NOMO-1 treated with DMSO at 0.1 percent for 48 hours (cell line): ENCODE results near the gene ABCC11.
"Not testable (repeated sequence)": the region's sequence is repeated elsewhere in the genome, so short reads cannot be mapped to it uniquely, and the experiment has no call there.

ENCODE experiments used
- DNase-seq: peaks from one replicate; lab custom pipeline; 2025; ENCODE audit not compliant: unreplicated experiment; lab: John Stamatoyannopoulos, UW

The ABCC11 gene

GRCh38 chr16:48203974-48204824 is 43.1 kb downstream of the ABCC11 start:
- DNase-seq: no peak

GRCh38 chr16:48201515-48202201 is 45.7 kb downstream of the ABCC11 start:
- DNase-seq: peak; percentile 2

GRCh38 chr16:48197294-48197693 is 50.0 kb downstream of the ABCC11 start:
- DNase-seq: peak; percentile 87

- DNase-seq: no peak
These were observed 52.3 kb downstream of the ABCC11 start for GRCh38 chr16:48194828-48195556.

- DNase-seq: no peak
These were observed 53.5 kb downstream of the ABCC11 start for GRCh38 chr16:48193846-48194245.

- DNase-seq: peak; percentile 94
These were observed 58.8 kb downstream of the ABCC11 start for GRCh38 chr16:48188449-48189102.

GRCh38 chr16:48187779-48188178 is 59.6 kb downstream of the ABCC11 start:
- no peak for DNase-seq

GRCh38 chr16:48184681-48185080 is 62.7 kb downstream of the ABCC11 start:
- no peak for DNase-seq

GRCh38 chr16:48182979-48183537 is 64.3 kb downstream of the ABCC11 start:
- DNase-seq: no peak

- DNase-seq: not testable (repeated sequence)
These were observed 65.4 kb downstream of the ABCC11 start for GRCh38 chr16:48181746-48182520.

- DNase-seq: no peak
These were observed 66.4 kb downstream of the ABCC11 start for GRCh38 chr16:48180868-48181480.

GRCh38 chr16:48176635-48177408 is 70.5 kb downstream of the ABCC11 start:
- DNase-seq: no peak

GRCh38 chr16:48173889-48174288 is 73.5 kb downstream of the ABCC11 start:
- DNase-seq: no peak

- DNase-seq: no peak
These were observed 74.7 kb downstream of the ABCC11 start for GRCh38 chr16:48172682-48173081.

- no peak for DNase-seq
These were observed 77.4 kb downstream of the ABCC11 start for GRCh38 chr16:48169896-48170295.

- DNase-seq: peak; percentile 43
These were observed 79.3 kb downstream of the ABCC11 start for GRCh38 chr16:48168075-48168474.

- not testable (repeated sequence) for DNase-seq
These were observed 80.7 kb downstream of the ABCC11 start for GRCh38 chr16:48166617-48167016.

GRCh38 chr16:48165961-48166578 is 81.3 kb downstream of the ABCC11 start:
- no peak for DNase-seq
